ENCODE results near the gene KCNQ1.

KCNQ1 gene

DNA sequence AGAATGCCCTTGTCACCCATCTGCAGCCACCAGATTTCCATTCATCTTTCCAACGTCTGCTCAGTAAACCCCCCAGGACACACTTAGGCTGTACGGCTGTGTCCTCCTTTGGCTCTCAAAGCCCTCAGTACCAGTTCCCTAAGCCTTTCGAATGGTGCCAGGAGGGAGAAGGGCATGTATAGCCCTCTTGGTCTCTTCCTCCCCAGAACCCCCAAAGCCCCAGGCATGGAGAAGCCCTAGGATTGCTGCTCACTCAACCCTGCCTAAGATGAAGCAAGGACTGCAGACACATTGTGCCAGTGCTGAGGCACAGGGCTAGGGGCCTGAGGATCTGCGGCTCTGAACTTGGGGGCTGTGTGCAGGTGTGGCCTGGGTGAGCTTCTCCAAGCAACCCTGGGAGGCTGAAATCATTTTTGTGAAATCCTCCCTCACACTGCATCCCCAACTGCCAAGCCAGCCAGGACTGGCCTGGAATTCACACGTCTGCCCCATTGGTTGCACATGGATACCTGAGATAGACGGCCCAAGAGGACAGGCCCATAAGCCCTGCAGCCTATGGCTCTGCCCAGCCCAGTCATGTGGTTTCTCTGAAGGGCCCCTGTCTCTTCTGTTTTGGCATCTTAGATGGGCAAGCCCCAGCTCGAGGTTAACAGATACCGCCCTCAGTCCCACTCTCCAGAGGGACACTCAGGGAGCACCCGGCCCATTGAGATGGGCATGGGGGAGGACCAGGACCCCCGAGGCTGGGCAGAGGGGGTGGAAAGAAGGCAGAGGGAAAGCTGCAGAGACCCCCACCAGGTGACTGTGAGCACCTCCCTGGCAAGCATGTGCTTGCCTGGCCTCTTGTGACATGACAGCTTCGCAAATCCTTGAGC lies 221.0 kb downstream of the KCNQ1 start:
- no peak for DNase-seq (ENCODE audit: low read depth)

GRCh38 chr11:2666401-2666741 lies 221.6 kb downstream of the KCNQ1 start:
- no peak for DNase-seq (ENCODE audit: low read depth)

DNA sequence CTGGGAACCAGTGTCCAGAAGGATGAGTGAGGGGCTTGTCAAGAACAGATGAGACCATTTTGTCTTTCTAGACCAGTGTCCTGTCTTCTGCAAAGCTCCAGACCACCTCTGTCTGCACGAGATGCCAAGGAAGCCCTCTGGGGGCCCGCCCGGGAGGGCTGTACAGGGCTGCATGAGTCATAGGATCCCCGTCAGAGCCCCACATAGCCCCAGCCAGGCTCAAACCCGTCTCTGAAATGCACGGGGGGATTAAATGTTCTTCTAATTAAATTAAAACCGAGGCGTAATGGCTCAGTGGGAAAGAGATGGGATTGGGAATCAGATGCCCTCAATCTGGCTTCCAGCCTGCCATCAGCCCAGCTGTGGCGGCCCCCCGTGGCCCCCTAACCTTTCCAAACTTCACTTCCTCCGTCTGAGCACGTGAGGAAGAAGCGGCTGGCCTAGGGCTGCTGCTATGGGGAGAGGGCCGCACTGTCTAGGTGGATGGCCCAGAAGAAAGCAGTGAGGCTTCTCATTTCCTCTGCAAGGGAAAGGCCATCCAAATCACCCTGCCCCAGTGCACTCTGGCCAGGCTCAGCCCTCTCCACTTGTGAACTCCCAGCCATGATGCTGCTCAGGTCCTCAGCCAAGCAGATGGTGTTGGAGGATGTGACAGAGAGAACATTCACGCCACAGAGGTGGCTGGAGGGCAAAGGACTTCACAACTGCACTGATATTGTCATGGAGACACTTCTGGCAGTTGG lies 222.2 kb downstream of the KCNQ1 start:
- no peak for DNase-seq (ENCODE audit: low read depth)

GRCh38 chr11:2667940-2668339 lies 223.1 kb downstream of the KCNQ1 start:
- DNase-seq (ENCODE audit: low read depth): no peak

GRCh38 chr11:2668876-2669275 lies 224.1 kb downstream of the KCNQ1 start:
- DNase-seq (ENCODE audit: low read depth): no peak

DNA sequence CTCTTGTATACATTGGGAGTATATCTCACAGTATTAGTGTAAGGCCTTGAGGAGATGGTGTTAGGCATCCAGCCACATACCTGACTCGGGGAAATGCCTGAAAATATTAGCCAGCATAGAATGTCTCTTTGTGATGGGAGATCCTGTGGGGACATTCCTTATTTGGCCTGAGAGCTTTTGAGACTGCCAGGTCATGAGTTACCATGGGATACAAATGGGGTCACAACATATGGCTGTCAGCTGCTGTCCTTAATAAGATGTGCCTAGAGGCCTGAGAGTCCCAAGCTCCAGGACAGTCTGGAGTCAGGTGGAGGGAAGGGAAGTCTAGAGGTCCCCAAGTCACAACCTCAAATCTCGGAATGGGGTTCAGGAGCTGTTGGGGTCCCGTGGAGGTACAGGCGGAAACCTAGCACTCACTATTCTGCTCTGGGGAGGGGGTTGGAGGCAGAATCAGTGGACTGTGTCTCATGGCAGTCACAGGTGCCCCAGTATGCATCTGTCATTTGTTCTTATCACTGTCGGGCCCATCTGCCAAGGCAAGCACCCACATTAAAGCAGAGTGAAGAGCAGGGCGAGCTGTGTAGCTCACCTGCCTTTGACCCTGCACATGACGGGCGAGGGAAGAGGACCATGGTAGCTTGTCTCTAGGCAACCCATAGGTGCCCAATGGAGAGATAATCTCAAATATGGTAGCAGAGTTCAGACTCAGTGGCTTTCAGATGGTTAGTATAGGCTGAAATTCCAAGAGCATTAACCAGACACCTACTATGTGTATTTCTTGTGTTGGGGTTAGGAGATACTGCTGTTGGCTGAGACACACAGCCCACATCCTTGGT lies 225.0 kb downstream of the KCNQ1 start:
- no peak for DNase-seq (ENCODE audit: low read depth)

- no peak for DNase-seq (ENCODE audit: low read depth)
These were observed 225.8 kb downstream of the KCNQ1 start for GRCh38 chr11:2670541-2671100.

- no peak for DNase-seq (ENCODE audit: low read depth)
These were observed 226.9 kb downstream of the KCNQ1 start for GRCh38 chr11:2671748-2672147.

DNA sequence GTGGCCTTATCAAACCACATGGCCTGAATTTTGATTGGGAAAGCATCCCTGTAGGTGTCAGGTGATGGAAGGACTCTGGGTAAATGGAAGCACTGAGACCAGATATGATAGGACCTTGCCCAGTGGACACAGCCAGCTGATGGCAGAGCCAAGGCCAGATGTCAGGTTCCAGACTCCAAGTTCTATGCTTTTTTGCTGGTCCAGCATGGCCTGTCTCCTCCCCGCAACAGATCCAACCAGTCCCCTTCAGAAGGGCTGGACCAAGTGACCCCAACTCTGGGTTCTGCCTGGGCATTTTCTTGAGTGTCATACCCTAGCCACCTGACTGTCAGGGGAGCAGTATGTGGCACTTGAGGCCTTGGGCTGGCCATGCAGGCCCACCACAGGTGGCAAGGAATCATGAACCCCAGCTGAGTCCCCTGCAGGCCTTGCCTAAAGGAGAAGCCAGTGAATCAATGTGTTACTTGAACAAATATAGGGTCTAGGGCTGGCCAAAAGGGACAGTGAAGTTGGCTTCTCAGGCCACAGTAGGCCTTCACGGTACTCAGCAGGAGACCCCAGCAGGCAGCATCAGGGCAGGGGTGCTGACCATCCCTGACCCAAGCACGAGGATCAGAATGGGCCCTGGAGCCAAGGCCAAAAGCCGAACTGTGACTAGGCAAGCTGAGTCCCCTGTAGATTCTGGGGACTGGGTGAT lies 227.9 kb downstream of the KCNQ1 start:
- no peak for DNase-seq (ENCODE audit: low read depth)

GRCh38 chr11:2673250-2673610 lies 228.4 kb downstream of the KCNQ1 start:
- DNase-seq (ENCODE audit: low read depth): no peak

- DNase-seq (ENCODE audit: low read depth): no peak
These were observed 229.2 kb downstream of the KCNQ1 start for GRCh38 chr11:2673871-2674471.

DNA sequence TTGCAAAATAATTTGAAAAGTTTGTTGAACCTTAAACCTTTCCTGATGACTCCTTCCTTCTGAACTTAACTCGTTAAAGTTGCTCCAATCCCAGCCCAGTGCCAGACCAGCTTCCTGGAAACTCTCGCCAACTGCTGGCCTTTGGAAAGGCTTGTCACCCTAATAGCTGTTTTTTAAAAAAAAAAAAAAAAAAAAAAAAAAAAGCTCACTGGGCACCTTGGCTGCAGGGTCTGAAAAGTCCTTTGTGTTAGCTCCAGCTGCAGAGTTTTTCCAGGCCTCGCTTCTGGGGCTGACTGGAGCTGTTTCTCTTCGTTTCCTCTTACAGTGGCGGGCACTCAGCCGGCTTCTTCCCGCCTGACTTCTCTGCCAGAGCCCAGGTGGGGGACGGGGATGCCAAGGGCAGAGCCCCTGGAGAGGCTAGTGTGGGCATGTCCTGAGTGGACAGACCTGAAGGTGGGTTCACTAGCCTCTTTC lies 229.9 kb downstream of the KCNQ1 start:
- no peak for DNase-seq (ENCODE audit: low read depth)

- DNase-seq (ENCODE audit: low read depth): no peak
These were observed 230.7 kb downstream of the KCNQ1 start for GRCh38 chr11:2675540-2675939.

DNA sequence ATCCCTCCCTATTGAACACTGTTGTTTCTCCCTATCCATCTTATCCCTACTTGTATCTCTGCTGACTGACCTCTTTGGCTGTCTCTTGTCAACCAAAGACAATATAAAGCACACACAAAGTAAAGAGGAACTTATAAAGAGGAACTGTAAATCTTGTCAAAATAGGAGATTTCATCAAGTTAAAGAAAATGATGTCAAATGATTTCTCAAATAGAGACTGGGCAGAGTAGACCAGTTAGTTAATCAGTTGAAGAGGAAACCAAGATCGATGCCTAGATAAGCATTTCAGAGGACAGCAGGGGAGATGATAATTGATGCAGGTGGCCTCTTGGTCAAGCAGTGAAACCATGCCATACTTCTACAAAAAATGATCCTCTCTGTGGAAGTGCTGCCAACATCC lies 232.3 kb downstream of the KCNQ1 start:
- DNase-seq (ENCODE audit: low read depth): no peak

DNA sequence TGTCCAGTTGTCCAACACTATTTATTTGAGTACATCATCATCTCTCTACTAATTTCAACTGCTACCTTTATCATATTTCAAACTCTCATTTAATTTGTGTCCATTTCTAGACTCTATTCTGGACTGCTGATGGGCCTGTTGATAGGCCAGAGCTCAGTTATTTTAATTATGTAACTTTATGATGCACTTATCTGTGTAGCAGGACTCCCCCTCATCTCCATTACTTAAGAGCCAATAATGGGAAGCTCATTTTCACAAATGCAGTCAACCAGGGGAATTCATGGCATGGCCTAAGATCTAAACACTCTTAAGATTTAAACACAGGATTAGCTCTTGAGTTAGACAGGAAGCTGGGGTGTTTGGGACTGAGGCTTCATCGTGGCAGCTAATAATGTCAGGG lies 233.6 kb downstream of the KCNQ1 start:
- no peak for DNase-seq (ENCODE audit: low read depth)

DNA sequence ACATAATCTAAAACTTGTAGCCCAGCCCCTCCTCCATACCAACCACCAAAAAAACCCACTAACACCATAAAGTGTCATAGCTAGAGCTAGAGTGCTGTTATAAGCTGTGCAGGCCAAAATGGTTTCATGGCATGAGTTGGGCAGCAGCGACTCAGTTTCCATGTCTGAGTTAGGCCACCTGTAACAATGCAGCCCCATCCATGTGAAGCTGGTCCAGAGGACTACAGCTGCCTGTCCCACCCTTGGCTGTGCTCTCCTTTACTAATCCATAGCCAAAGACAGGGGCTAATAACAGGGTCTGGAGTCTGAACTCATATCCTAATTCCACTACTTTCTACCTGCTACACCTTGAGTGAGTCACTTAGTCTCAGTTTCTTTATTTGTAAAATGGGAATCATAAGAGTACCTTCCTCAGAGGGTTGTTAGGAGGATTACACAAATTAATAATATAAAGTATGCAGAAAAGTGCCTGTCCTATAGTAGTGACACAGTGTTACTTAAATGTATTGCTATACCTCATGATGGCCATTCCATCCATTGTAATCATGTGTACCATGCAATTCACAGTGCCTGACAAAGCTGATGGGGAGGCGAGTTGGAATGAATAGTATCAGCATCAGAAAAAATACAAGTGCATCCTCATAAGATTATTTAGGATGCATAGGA lies 234.3 kb downstream of the KCNQ1 start:
- no peak for DNase-seq (ENCODE audit: low read depth)

- no peak for DNase-seq (ENCODE audit: low read depth)
These were observed 236.8 kb downstream of the KCNQ1 start for GRCh38 chr11:2681408-2682145.

- DNase-seq (ENCODE audit: low read depth): no peak
These were observed 239.0 kb downstream of the KCNQ1 start for GRCh38 chr11:2683806-2684205.

- no peak for DNase-seq (ENCODE audit: low read depth)
These were observed 239.8 kb downstream of the KCNQ1 start for GRCh38 chr11:2684581-2684980.

GRCh38 chr11:2685051-2685450 lies 240.2 kb downstream of the KCNQ1 start:
- no peak for DNase-seq (ENCODE audit: low read depth)
